Mesenteric fat pad (tissue), 1 donor: ENCODE data around the gene DMD. TPM values are rescaled to one million over a fixed set of nuclear protein-coding genes. Genes with fewer than 3 reads are reported as not detected.
"Not testable (repeated sequence)": the region's sequence is repeated elsewhere in the genome, so short reads cannot be mapped to it uniquely, and the experiment has no call there.

ENCODE experiments used
- DNase-seq: peaks from one replicate; pipeline ENCODE4 v3.0.0-alpha.2; 2020; ENCODE audit warnings: low spot score
- total RNA-seq: library from RNA; stranded (reverse); fragmentation: NEBNext Ultra II Directional; extraction: Animal tissue kit (Norgen Biotek cat#: 25700); gene quantifications from one replicate; pipeline ENCODE4 v1.2.1, GENCODE V29; 2021
- donor health status: DM: yes; HTN: yes; CAD: no.

DMD gene
- total RNA-seq, 1 donor from 2014 or later = 45.5 TPM

DNA sequence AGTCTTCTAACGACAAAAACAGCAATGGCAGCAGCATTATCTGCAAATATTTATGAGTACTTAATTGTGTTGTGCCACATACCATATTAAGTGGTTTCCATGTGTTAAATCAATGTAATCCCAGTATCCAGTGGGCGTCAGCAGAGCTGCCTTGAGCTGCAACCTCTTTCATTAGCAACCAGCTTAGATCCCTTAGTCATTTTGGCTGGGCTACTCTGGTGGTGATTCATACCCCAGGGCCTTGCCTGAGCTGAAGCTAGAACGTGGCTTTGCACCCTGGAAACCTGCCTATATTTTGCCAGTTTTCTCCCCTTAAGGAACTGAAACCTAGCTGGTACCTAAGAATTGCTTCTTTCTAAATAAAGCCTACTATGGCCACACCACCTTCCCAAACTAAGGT is 1665.2 kb downstream of the DMD start:
- DNase-seq = no peak

DNA sequence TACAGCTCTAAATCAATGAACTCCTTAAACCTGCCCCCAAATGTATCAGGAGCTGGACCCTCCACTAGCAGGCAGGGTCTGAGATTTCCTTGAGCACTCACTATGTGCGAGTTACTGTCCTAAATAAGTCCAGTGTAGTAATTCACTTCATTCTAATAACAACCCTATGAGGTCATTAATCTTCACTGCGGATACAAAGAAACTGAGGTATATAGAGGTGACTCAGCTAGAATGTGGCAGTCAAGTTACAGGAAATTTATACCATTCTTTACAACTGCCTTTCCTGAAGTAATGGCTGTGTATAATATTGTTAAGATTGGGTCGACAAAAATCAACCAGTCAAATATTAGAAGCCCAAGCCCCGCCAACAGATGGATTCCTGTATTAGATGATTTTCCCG is 1665.6 kb downstream of the DMD start:
- no peak for DNase-seq

DNA sequence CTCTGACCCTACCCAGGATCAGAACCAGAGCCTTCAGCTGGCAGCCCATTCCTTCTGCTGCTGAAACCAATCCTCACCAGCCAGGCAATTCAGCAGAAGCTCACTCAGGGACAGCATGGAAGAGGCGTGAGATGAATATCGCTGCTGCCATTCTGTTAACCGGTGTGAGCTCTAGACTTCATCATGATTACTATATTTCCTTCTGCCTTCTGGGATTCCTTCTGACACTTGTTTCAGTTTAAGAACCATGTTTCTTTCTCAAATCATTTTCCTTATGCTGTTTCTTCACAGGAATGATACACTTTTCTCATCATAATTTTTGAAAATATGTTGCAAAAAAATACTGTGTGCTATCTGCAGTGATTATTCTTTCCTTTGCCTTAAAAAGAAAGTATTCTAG is 1666.2 kb downstream of the DMD start:
- no peak for DNase-seq

DNA sequence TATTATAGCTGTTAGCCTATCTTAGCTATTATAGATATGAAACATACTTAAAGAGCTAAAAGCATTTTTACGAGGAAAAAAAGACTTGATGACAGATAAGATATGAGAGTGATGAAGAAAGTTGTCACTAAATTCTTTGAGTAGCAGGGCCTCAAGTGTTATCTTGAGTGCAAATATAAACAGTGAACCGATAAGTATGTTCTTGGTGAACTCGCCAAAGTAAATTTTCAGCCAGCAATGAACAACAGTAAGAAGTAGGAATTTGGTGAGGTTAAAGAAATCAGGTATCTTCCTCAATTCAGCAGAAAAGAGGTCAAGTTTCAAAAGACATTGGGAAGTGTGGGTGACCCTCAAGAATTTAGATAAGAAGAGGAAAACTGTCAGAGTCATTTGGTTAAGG is 1667.7 kb downstream of the DMD start:
- no peak for DNase-seq

DNA sequence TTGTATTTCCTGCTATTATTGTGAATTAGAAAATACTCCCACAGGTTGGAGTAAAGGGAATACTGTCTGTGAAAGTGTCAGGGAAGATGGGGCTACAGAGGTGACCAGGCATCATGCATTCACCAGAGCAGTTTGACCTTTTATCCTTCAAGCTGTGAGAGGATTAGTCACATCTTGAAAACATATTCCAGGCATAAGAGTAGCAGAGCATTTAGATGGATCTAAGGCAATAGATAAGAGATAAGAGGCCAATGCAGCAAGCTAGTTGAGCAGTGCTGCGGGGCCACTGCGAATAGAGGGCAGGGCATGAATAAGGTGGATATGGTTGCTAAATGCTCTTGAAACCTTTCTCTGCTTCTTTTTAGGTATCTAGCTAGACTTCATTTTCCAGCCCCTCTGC is 1668.8 kb downstream of the DMD start:
- DNase-seq = no peak

DNA sequence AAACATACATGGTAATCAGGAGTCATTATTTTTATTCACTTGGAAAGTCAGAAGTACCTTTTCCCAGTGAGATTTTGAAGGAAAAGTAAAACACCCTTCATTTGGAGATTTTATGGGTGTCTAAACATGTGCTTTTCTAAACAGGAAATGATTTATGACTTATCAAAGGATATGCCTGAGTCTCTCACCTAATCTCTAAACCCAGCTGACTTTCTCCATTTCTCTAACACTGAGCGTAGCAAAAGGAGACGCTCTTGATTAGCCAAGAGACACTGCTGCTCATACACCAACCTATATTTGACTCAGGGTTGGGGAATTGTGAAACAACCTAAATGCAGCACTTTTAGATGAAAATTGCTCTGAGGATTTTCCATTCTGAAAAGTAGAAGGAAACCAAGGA is 1671.0 kb downstream of the DMD start:
- no peak for DNase-seq

DNA sequence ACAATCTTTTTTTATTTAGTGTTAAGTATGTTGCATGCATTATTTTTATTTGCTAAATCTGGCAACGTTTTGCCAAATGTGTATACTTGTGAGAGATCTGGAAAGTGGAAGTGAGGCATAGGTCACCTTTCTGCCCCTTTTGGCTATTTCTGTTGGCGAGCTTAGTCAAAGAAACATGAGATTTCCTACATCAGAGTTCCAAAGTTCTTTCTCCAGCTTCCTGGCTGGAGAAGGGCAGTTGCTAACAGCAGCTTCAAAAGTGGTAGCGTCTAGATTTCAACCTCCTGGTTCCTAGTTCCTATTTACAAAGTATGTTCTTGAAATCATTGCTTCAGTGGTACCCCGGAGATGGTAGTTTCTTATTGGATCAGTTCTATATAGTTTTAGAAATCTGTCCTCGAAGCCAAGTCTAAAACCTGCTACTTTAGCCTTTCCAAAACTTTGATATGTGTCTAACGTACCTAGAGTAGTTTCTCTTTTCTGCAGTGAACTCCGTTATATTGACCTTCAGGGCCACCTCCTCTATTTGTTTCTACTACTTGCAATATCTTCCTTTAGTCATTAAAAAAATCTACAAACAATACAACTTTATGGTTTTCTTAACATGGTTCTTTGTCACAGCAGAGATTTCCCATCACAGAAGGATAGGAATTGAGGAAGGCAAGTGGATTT is 1683.8 kb downstream of the DMD start:
- DNase-seq = no peak

DNA sequence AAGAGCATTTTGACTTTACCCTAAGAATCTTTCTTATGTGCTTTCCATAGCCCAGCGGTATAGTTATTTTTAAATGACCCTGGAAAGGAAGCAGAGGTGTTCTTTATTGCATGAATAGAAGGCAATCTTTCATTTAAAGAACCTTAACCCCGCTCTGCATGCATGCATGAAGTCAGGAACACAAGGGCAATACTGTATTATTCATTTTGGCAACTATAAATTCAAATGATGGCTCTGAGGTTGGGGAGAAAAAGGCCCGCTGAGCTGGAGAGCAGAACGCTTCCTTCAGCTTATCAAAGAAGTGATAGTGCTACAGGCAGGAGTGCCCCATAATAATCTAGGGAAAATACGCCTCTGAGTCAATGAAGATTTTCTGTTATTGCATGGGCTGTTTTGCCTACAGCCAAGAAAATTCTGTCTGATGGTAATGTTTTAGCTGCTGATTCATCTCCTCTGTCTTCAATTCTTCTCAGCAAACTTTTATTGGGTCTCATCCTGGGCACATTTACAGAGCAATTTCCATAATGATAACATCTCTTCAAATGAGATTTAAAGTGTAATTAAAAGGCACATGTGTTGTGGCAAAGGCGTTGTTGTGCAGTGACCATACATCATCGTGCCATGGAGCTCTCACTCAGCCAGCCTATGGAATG is 1687.3 kb downstream of the DMD start:
- no peak for DNase-seq

DNA sequence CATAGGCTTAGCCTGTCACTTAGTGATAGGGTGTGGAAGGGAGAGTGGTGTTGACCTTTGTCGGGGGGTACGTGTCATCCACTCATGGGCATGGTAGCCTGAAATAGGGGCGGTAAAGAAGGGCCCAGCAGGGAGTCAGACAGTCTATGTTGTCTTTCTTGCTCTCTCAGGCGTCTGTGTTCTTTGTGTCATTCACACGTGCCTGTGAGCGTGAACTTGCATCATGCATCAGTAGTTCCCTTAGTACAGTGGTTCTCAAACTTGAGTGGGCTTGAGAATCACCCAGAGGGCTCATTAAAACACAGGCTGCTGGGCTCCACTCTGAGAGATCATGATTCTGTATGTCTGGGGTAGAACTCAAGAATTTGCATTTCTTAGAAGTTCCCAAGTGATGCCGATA is 1688.6 kb downstream of the DMD start:
- no peak for DNase-seq

DNA sequence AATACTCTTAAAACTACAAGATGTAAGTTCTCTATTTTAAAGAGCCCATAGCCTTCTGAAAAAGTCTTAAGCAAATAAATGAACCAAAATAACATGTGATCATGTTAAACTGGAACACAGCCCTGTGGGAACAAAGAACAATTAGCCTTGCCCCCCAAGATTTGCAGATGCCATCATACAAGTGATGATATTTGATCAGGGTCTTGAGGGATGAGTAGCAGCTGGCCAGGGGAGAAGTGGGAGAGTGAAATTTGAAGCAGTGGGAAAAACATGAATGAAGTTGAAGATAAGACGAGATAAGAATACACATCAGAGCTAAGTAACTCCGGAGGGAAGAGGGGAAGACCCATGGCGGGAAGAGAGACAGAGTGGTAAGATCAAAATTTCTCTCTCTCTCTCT is 1689.4 kb downstream of the DMD start:
- no peak for DNase-seq

DNA sequence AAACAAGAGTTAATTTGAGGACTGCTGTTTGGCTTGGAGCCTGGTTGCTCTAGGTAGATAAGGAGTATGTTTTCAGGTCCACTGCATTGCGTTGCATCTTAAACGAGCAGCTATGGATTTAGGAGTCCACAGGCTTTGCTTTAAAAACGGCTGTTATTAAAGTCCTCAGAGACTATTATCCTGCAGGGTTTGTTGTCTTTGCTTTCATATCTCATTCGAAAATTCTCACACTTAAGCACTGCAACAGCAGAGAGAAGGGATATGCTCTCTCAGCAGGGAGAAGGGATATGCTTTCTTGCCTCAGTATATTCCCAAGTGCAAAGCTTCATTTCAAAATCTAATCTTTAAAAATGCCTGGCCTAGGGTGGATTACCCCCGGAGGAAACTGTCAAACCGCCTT is 1694.8 kb downstream of the DMD start:
- DNase-seq = no peak

DNA sequence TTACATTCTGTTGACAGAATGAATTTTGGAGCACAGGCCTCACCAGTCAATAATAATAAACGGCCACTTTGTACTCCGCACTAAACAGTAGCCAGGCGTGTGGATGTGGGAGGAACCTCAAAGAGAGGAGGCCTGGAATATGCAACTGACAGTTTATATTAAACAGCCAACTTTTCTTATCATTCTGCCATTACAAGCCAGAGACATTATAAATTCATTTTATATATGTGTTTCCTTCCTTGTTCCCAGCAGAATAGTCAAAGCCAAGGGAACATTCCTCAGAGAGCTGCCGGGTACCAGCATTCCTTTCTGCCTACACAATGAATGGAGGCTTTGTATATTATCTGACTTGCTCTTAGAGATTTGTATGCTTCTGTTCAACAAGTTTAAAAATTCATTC is 1703.0 kb downstream of the DMD start:
- DNase-seq = no peak

DNA sequence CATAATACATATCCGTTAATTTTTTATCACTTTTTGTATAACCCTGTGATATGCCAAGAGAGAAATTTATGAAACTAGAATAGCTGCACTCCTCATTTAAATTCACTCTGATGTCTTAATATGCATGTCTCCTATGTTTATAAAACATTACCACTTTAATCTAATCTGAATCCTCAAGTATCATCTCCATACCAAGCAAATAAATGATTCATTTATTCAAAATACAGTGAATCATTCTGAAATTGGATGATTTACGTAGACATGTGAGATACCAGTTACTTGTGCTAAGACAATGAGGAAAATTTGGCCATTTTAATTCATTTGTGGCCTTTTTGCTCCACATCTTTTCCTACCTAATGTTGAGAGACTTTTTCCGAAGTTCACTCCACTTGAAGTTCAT is 1704.4 kb downstream of the DMD start:
- DNase-seq = no peak

DNA sequence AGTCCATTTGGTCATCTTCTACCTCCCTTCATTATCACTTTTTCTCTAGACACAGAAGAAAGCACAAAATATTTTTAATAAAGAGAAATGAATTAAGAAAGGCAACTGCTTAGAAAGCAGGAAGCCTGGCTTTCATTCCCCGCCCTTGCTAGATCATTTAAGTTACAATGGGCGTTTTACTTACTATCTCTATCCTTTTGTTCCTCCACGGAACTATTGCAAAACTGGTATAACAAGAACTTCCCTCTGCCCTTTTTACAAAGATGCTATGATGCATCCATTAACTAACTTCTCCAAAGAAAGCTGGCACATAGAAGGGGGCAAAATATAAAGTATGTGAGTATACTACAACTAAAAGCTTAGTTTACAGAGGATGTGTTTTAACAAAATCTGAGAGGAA is 1705.0 kb downstream of the DMD start:
- no peak for DNase-seq

DNA sequence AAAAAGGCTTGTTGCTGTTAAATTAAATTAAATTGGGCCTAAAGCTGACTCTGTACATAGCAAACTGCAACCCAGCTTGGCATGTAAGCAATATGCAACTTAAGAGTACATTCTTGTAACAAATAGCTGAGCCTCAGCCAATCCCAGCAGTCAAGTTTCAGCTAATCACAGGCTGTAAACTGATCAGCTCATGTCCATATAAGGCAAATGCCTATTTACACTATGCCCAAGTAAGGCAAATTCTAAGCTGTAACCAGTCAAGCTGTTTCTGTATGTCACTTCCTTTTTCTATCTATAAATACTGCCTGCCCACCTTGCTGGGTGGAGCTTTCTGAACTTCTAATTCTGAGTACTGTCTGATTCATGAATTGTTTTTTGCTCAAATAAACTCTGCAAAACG is 1710.4 kb downstream of the DMD start:
- no peak for DNase-seq

DNA sequence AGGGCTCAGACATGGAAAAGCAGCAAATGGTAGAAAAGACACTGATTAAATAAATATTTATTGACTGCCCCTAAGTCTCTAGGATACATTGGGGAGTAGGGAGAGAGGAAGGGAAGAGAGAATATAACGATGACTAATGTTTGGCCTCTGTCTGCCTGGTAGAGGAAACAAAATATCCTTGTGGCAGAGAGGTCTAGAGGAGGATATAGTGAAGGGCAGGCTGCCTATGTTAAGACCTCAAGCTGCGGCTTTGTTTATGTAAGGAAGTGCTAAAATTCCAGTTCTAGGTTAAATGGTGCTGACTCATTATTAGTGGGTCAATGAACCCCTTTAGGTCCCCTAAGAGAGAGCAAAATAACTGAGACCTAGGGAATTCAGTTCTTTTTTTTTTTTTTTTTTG is 1712.2 kb downstream of the DMD start:
- DNase-seq = no peak

DNA sequence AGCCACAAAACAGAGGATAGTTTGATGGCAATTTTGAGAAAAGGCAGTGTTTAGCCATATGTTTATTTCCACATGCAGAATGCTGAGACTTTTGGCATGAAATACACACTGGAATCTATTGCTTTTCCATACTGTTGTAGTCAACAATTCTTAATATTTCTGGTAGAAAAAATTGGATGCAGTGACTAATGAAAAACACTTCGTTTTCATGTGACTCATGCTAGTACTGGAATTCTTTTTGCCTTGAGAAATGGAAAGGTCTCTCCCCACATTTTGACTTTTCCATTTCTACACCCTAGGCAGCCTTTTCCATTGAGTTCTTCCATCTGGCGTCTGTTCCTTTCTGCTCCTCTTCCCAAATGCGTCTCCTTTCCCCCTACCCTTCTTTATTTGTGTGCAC is 1714.3 kb downstream of the DMD start:
- DNase-seq = no peak

DNA sequence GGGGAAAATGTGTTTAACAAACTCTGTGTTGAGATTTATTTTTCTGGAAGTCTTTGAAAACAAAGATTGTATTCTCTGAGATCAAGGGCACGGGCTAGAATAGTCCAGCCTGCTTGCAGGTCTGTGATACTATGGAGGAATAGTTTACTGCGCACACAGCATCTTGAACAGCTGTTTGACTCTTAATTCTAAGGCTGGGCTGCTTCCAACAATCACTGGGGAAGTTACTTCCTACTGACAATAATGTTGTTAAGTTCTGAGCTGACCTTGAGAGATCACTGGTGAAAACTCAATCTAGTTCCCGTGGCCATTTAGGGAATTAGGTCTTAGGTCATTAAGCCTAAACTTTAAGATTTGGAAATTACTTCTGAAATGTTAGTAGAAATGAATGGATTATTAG is 1723.4 kb downstream of the DMD start:
- DNase-seq = no peak

DNA sequence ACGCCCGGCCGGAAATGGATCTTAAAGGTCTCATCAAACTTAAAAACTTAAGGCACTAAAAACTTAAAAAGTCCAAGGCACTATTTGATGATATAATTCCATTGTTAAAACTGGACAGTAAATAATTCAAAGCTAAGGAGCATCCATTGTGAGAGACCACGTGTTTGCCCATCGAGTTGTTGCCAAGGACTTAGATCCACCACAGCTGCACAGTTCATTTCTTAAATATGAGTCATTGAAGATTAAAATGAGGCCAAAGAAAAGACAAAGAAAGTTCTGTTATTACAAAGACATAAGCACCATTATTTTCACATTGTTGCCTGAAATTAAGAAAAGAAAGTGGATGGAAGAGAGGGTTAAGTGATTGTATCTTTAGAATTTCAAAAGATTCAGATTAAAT is 1728.0 kb downstream of the DMD start:
- DNase-seq = no peak

DNA sequence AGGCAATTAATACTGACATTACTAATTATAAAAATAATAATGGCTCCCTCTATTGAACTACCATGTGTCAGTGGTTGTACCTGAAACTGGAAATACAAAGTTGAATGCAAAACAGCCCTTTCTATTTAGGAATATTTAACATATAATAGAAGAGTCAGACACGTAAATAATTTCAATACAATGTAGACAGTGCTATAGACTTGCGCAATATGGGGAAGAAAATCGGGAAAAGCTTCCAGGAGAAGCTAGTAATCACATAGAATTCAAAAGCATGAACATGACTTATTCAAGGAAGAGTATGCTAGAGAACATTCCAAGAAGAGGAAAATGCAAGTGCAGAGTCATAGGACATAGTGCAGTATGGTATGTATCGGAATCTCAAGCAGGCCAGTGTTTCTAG is 1730.7 kb downstream of the DMD start:
- DNase-seq = no peak

DNA sequence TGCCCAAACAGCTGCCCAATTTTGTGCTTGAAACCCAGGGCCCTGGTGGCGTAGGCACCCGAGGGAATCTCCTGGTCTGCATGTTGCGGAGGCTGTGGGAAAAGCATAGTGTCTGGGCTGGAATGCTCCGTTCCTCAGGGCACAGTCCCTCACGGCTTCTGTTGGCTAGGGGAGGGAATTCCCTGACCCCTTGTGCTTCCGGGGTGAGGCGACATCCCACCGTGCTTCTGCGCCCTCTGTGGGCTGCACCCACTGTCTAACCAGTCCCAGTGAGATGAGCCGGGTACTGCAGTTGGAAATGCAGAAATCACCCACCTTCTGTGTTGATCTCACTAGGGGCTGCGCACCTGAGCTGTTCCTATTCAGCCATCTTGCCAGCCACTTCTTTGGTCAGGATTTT is 1740.1 kb downstream of the DMD start:
- DNase-seq = no peak

DNA sequence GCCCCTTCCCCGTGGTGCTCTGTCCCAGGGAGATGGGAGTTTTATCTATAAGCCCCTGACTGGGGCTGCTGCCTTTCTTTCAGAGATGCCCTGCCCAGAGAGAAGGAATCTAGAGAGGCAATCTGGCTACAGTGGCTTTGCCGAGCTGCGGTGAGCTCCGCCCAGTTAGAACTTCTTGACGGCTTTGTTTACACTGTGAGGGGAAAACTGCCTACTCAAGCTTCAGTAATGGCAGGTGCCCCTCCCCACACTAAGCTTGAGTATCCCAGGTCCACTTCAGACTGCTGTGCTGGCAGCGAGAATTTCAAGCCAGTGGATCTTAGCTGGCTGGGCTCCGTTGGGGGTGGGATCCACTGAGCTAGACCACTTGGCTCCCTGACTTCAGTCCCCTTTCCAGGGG is 1740.6 kb downstream of the DMD start:
- not testable (repeated sequence) for DNase-seq

DNA sequence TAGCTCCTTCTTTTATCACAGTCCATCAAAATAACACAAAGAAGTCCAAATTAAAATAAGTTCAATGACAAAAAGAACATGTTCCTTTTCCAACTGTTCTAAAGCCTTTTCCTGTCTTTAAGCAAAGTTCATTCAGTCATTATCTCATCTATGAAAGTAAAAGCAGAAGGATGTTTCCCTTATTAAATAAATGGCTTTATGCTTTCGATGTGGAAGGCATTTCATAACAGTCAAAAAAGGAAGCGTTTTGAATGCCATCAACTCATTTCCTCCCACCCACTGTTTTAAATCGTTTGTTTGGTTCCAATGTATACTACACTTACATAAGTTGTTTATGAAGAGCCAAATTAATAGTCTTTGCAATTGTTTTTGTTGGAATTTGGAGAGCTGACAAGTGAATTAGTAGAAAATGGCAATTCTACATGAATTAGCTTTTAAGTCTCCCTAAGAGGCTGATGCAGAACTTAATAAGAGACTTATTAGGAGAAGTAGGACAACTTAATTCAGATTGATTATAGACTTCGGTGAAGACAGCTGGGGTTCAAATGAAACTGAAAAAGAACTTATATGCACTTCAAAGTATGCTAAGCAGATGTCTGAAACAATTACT is 1746.9 kb downstream of the DMD start:
- DNase-seq = no peak
